Left kidney (tissue), 2 donors: ENCODE data around the gene AACS. TPM values are rescaled to one million over a fixed set of nuclear protein-coding genes. Genes with fewer than 3 reads are reported as not detected.
"Not testable (repeated sequence)": the region's sequence is repeated elsewhere in the genome, so short reads cannot be mapped to it uniquely, and the experiment has no call there.

ENCODE experiments used
- DNase-seq: peaks from one replicate; pipeline ENCODE4 v3.0.0-alpha.2; 2013
- polyA plus RNA-seq: library from polyadenylated mRNA; unstranded; fragments of 120-200 nt; gene quantifications from one replicate; pipeline ENCODE4 v1.2.1, GENCODE V29; 2013; ENCODE audit not compliant: insufficient read length

The AACS gene
- polyA plus RNA-seq, 1 donor, result 23.3 TPM

GRCh38 chr12:125053821-125054220, 11.4 kb upstream of the AACS start:
- DNase-seq, result no peak

DNA sequence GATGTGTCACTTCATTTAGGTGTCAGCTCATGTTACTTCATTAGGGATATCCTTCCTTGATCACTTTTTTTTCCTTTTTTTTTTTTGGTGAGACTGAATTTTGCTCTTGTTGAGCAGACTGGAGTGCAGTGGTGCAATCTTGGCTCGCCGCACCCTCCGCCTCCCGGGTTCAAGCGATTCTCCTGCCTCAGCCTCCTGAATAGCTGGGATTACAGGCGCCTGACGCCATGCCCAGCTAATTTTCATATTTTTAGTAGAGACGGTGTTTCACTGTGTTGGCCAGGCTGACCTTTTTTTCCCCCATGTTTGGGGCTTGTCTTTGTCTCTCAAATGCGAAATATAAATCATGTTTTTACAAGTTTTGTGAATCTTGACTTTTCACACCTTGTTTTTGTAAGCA, 9.6 kb upstream of the AACS start:
- no peak for DNase-seq

GRCh38 chr12:125056306-125056705, 8.9 kb upstream of the AACS start:
- no peak for DNase-seq

DNA sequence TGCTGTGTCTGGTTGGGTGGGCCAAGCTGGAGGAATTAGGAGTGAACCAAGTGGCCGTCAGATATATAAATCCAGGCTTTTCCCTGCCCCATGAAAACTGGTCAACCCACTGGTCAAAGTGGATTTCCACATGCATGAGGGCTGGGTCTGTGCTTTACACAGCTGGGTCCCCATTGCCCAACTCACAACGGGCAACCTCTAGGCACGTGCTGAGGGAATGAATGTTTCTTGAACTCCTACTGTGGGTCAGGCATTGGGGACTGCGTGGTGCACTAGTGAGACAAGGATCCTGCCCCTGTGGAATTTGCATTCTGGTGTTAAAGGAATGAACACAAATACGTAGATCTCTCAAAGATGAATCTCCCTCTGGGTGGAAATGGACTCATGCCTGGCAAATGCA, 7.5 kb upstream of the AACS start:
- DNase-seq, result no peak

- DNase-seq, result no peak
Observed at GRCh38 chr12:125061229-125061628, 4.0 kb upstream of the AACS start.

DNA sequence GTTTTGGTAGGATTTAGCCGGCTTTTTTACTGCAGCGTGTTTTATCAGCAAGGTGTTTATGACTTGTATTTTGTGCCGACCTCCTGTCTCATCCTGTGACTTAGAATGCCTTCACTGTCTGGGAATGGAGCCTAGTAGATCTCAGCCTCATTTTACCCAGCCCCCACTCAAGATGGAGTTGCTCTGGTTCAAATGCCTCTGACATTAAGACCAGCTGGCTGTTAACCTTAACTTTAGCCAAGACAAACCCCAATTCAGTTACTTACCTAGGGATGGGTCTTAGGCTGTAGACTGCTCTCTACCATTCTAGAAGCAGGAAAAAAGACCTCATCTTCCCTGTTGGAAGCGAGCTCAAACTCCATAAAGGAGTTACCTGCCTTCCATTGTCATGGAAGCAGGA, 1.7 kb upstream of the AACS start:
- not testable (repeated sequence) for DNase-seq

DNA sequence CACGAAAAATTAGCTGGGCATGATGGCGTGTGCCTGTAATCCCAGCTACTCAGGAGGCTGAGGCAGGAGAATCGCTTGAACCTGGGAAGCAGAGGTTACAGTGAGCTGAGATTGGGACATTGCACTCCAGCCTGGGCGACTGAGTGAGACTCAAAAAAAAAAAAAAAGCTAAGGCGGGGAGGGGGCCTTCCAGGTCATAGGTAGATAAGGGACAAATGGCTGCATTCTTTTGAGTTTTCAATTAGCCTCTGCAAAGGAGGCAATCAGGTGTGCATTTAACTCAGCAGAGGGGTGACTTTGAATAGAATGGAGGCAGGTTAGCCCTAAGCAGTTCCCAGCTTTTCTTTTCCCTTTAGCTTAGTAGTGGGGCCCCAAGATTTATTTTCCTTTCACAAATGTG, 743 bp upstream of the AACS start:
- no peak for DNase-seq

GRCh38 chr12:125065919-125066570, 810 bp downstream of the AACS start:
- no peak for DNase-seq

- DNase-seq, result no peak
Observed at GRCh38 chr12:125068391-125068790, 3.2 kb downstream of the AACS start.

DNA sequence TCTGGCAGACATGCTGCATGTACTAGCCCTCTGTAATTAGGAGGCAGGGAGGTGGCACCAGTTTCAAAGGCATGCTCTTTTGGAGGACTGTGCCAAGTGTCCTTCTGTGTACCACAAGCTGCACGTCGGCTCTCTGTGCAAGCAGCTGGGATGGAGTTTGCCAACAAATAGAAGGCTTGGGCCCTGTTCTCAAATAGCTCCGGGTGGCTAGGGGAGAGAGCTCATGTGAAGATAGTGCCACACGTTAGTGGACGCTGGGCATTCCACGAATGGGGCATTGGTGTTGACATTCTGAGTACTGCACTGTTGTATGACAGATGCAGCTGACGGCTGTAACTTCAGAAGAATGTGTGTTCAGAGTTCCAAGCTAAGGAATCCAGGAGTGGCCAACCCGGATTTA, 4.4 kb downstream of the AACS start:
- no peak for DNase-seq

DNA sequence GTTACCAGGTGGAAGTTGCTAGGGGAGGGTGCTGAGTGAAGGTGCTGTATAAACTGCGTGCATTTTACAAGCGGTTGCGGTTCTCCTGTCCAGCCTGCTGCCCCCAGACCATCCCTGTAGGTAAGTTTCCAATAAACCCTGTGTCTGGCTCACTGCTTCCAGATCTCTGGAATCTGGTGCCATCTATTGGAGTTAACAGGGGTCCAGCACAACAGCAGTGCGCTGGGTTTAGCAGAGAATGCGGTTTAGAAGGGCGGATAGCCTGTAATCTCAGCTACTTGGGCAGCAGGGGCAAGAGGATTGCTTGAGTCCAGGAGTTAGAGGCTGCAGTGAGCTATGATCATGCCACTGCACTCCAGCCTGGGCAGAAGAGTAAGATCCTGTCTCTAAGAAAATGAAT, 4.9 kb downstream of the AACS start:
- DNase-seq, result no peak

GRCh38 chr12:125070661-125071390, 5.6 kb downstream of the AACS start:
- no peak for DNase-seq

- no peak for DNase-seq
Observed at GRCh38 chr12:125071456-125071855, 6.2 kb downstream of the AACS start.

DNA sequence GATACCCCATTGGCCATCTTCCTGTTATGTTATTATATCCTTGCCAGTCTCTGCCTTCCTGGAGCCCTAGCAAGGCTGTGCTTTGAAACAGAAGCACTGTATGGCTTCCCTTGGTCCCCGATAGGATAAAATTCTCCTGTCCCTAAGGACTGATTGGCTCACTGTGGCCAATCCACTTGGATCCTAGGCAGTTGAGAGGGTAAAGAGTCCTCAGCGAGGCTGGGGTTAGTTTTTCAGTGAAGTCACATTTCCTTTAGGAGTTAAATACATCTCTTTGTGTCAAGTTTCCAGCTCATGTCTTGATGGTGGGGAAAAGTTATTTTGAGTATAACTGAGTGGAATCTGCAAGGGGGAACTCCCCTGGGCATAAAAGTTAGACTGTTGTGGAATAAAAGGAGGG, 7.3 kb downstream of the AACS start:
- DNase-seq, result no peak

- not testable (repeated sequence) for DNase-seq
Observed at GRCh38 chr12:125074294-125074693, 9.1 kb downstream of the AACS start.

- no peak for DNase-seq
Observed at GRCh38 chr12:125076103-125076502, 10.9 kb downstream of the AACS start.

- no peak for DNase-seq
Observed at GRCh38 chr12:125079084-125079483, 13.8 kb downstream of the AACS start.

DNA sequence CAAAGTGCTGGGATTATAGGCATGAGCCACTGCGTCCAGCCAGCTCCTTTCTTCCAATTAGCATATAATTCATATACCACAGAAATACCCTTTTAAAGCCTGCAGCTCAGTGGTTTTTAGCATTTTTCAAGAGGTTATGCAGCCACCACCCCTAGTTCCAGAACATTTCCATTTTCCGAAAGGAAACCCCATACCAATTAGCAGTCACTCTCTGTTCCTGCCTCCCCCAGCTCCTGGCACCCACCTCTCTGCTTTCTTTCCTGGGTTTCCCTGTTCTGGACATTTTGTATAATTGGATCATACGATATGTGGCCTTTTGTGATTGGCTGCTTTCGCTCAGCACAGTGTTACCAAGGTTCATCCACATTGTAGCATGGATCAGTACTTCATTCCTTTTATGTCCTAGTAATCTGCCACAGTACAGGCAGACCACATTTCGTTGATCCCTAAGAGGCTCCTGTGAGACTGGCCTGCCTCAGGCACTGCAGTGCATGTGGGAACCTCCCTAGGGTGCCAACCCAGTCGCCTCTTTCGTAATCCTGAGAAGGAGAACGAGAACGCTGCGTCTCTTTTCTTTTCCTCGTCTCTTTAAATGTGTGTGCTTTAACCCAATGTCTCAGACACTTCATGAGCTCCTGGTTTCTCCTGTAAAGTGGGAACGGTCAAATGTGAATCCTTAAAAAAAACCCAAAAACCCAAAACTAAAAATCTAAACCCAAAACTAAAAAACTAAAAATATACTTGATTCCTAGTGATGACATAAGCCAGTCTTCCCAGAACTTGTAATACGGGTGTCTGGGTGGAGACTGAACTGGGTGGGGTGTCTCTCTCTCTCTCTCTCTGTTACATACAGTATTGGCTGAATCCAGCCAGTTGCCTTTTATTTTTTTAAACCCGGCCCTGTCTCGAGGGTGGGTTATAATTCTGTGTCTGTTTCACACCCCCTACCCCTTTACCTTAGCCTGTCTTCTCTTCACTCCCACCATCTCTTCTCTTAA, 14.7 kb downstream of the AACS start:
- DNase-seq, result no peak

GRCh38 chr12:125081427-125081826, 16.2 kb downstream of the AACS start:
- peak; percentile 36 for DNase-seq

DNA sequence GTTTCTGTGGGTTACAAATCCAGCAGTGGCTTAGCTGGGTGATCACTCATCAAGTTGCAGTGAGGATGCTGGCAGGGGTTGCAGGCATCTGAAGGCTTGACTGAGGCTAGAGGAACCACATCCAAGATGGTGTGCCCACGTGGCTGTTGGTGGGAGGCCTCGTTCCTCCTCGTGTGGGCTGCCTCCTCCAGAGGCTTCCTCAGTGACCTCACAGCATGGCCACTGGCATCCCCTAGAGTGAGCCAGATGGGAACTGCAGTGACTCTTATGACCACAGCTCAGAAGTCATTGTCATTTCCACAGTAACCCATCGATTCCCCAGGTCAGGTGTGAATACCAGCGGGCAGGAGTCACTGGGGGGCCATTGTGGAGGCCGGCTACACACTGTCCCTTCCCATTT, 17.8 kb downstream of the AACS start:
- no peak for DNase-seq

DNA sequence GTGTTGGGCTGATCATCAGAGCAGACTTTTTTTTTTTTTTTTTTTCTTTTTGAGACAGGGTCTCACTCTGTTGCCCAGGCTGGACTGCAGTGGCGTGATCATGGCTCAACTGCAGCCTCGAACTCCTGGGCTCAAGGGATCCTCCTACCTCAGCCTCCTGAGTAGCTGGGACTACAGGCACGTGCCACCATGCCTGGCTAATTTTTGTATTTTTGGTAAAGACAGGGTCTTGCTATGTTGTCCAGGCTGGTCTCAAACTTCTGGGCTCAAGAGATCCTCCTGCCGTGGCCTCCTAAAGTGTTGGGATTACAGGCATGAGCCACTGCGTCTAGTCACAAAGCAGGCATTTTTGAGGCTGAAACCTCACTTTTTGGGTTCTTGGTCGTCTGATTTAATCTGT, 23.0 kb downstream of the AACS start:
- not testable (repeated sequence) for DNase-seq

DNA sequence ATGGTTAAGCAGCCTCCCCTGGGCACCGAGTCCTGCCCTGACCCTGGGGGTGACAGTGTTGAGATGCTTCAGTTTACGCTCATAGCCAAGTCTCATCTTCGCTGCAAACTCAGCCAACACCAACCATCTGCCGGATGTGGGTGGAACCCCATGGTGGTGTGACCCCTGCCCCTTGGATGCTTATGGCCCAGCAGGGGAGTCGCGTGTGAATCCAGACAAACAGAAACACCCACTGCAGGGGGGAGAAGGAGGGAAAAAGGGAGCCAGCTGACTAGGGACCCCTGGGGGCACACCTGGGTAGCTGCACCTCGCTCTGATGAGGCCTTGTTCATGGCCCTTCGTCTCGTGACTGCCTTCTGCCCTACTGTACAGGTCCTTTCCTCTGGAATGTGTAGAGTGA, 23.8 kb downstream of the AACS start:
- DNase-seq, result no peak

DNA sequence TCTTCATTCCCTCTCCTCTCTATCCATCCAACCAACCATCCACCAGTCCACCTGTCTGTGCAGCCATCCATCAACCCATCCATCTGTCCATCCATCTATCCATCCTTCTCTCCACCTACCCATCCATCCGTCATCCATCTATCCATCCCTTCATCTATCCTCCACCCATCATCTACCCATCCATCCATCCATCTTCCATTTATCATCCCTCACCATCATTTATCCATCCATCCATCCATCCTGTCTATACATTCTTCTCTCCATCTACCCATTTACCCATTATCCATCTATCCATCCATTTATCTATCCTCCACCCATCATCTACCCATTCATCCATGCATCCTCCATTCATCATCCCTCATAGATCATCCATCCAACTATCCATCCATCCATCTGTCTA, 24.4 kb downstream of the AACS start:
- DNase-seq, result no peak
